Measurements from ENCODE around the gene FAM110D. TPM values are rescaled to one million over a fixed set of nuclear protein-coding genes. Genes with fewer than 3 reads are reported as not detected.

FAM110D gene
- total and polyA plus RNA-seq, 2 of the 8 experiments (the other 6 are each of a cell fraction or from before 2014, with no cell fraction given) = 0.21 to 0.48 TPM

- no peak for TF ChIP-seq CTBP2 (IDR thresholded peaks at IDR 0.05; ENCODE audit: borderline replicate concordance, insufficient read depth, insufficient read length, low read length)
- TF ChIP-seq CHD1 (IDR thresholded peaks at IDR 0.05; ENCODE audit: low read depth, low read length) = no peak
- TF ChIP-seq ATF3 (IDR thresholded peaks at IDR 0.05; ENCODE audit: insufficient read depth, low read depth, low read length) = no peak
- TF ChIP-seq KDM5A (IDR thresholded peaks at IDR 0.05; ENCODE audit: low read length) = no peak
- no peak for TF ChIP-seq CBX8 (IDR thresholded peaks at IDR 0.05; ENCODE audit: borderline replicate concordance, low read depth, low read length)
Measured at GRCh38 chr1:26124418-26125331, 34.2 kb upstream of the FAM110D start (continued).
